HCT116 (cell line): ENCODE data around the gene ANKRD44. TPM values are rescaled to one million over a fixed set of nuclear protein-coding genes. Genes with fewer than 3 reads are reported as not detected.
"Not testable (repeated sequence)": the region's sequence is repeated elsewhere in the genome, so short reads cannot be mapped to it uniquely, and the experiment has no call there.

ENCODE experiments used
- ATAC-seq: fragments of 200-7000 bp; cut with Tn5 transposase; 2 replicates; pipeline ENCODE4 v1.9.1; 2020; ENCODE audit warnings: mild to moderate bottlenecking, moderate library complexity
- BruUV-seq: library from RNA; stranded (reverse); fragments of 400-500 nt; replicated peaks from 2 replicates; lab custom pipeline; 2021; lab: Mats Ljungman, UMichigan
- CTCF ChIA-PET: fragments of 300-600 bp; sonication (Branson Sonifier 250); formaldehyde crosslinking; loops from one replicate; lab custom pipeline; 2021; ENCODE audit warnings: antibody characterized with exemption; lab: Charles Lee
- POLR2A ChIA-PET: fragments of 300-600, 350-600 bp; sonication (Branson Sonifier 250); formaldehyde crosslinking; loops from one replicate; lab custom pipeline; 2021; ENCODE audit warnings: antibody characterized with exemption; lab: Charles Lee
- RAD21 ChIA-PET, 2 experiments: fragments of 300-600 bp; sonication (Branson Sonifier 250); formaldehyde crosslinking; loops; one replicate each; lab custom pipeline; 2023; ENCODE audit warnings: low total read pairs in 2 of 2; ENCODE audit not compliant: uncharacterized antibody in 2 of 2, unreplicated experiment in 2 of 2, low non-redundant PET in 1 of 2; lab: Charles Lee
- DNase-seq: peaks from one replicate; pipeline ENCODE4 v3.0.0-alpha.2; 2010; ENCODE audit warnings: low read depth, low spot score
- H2AFZ ChIP-seq: fragments of 200-600 bp; shearing (Covaris generic), sonication (generic); 2 replicates; pipeline ENCODE4 v1.6.1; 2017; ENCODE audit warnings: low read depth, mixed run types, mixed read lengths, antibody characterized with exemption, low read length; ENCODE audit not compliant: poor library complexity, severe bottlenecking
- H3K27ac ChIP-seq: 2 replicates; pipeline ENCODE4 v1.5.1; 2012; ENCODE audit warnings: low read depth, low read length
- H3K27me3 ChIP-seq: fragments of 200-600 bp; sonication (generic); 2 replicates; pipeline ENCODE4 v1.6.1; 2016; ENCODE audit warnings: mixed run types, low read length, mixed read lengths; ENCODE audit not compliant: insufficient read depth
- H3K36me3 ChIP-seq, 2 experiments: fragments of 200-500 bp in 1 of 2; fragments of 200-600 bp in 1 of 2; sonication (Bioruptor generic) in 1 of 2; sonication (generic) in 1 of 2; 2 replicates each; pipeline versions ENCODE4 v1.5.1 to v1.6.1; 2014 to 2016; ENCODE audit warnings: low read length in 2 of 2, inconsistent platforms in 1 of 2, mixed read lengths in 1 of 2, mixed run types in 1 of 2; ENCODE audit not compliant: insufficient read depth in 2 of 2, control insufficient read depth in 1 of 2
- H3K4me1 ChIP-seq, 2 experiments: fragments of 200-600 bp in 1 of 2; sonication (generic) in 1 of 2; 2 replicates each; pipeline versions ENCODE4 v1.5.1 to v1.6.1; 2012 to 2017; ENCODE audit warnings: low read length in 2 of 2, inconsistent platforms in 1 of 2, mild to moderate bottlenecking in 1 of 2, mixed read lengths in 1 of 2, mixed run types in 1 of 2, moderate library complexity in 1 of 2; ENCODE audit not compliant: insufficient read depth in 2 of 2, control insufficient read depth in 1 of 2
- H3K4me2 ChIP-seq: fragments of 200-600 bp; sonication (generic); 2 replicates; pipeline ENCODE4 v1.6.1; 2017; ENCODE audit warnings: mixed run types, low read length, mixed read lengths
- H3K4me3 ChIP-seq, 2 experiments: fragments of 200-600 bp in 1 of 2; sonication (generic) in 1 of 2; replicated peaks in 1 of 2; 2 replicates each; pipeline ENCODE4 v1.5.1; 2011 to 2016; ENCODE audit warnings: low read length in 2 of 2, control low read depth in 1 of 2, low read depth in 1 of 2, mild to moderate bottlenecking in 1 of 2, mixed read lengths in 1 of 2, mixed run types in 1 of 2
- H3K79me2 ChIP-seq: fragments of 200-600 bp; sonication (generic); 2 replicates; pipeline ENCODE4 v1.6.1; 2017; ENCODE audit warnings: mild to moderate bottlenecking, mixed run types, low read length, moderate library complexity, mixed read lengths; ENCODE audit not compliant: insufficient read depth
- H3K9ac ChIP-seq: fragments of 200-600 bp; sonication (generic); 2 replicates; pipeline ENCODE4 v1.6.1; 2016; ENCODE audit warnings: low read length, mixed read lengths
- H3K9me2 ChIP-seq: fragments of 200-600 bp; sonication (generic), shearing (Covaris generic); 2 replicates; pipeline ENCODE4 v1.6.1; 2017; ENCODE audit warnings: mixed run types, mild to moderate bottlenecking, moderate library complexity; ENCODE audit not compliant: insufficient read depth
- H3K9me3 ChIP-seq, 2 experiments: fragments of 200-500 bp in 1 of 2; fragments of 200-600 bp in 1 of 2; sonication (Bioruptor generic) in 1 of 2; sonication (generic) in 1 of 2; 2 replicates each; pipeline ENCODE4 v1.6.1; 2014 to 2017; ENCODE audit warnings: low read length in 2 of 2, mixed read lengths in 2 of 2, inconsistent platforms in 1 of 2, low read depth in 1 of 2, mild to moderate bottlenecking in 1 of 2, mixed run types in 1 of 2, moderate library complexity in 1 of 2; ENCODE audit not compliant: control insufficient read depth in 1 of 2, insufficient read depth in 1 of 2
- H4K20me1 ChIP-seq: fragments of 200-600 bp; sonication (generic), shearing (Covaris generic); 2 replicates; pipeline ENCODE4 v1.6.1; 2017; ENCODE audit warnings: mixed run types, mild to moderate bottlenecking, moderate library complexity; ENCODE audit not compliant: insufficient read depth
- ATF3 ChIP-seq: IDR thresholded peaks from 2 replicates; pipeline ENCODE4 v1.6.1; 2012
- CEBPB ChIP-seq: IDR thresholded peaks from 2 replicates; pipeline ENCODE4 v1.6.1; 2012; ENCODE audit warnings: low read depth
- CTCF ChIP-seq, 3 experiments: fragments of 200-600 bp in 1 of 3; sonication (generic) in 1 of 3; IDR thresholded peaks in 2 of 3; conservative IDR thresholded peaks in 1 of 3; 2 replicates each; pipeline ENCODE4 v1.5.1; 2012 to 2017; ENCODE audit warnings: low read depth in 2 of 3, low read length in 2 of 3, antibody characterized with exemption in 1 of 3, borderline replicate concordance in 1 of 3, control low read depth in 1 of 3, mild to moderate bottlenecking in 1 of 3, mixed read lengths in 1 of 3, mixed run types in 1 of 3, moderate library complexity in 1 of 3; ENCODE audit not compliant: insufficient read depth in 1 of 3
- ELF1 ChIP-seq: IDR thresholded peaks from 2 replicates; pipeline ENCODE4 v1.6.1; 2012; ENCODE audit warnings: low read depth, borderline replicate concordance
- EZH2 ChIP-seq: fragments of 200-600 bp; sonication (generic); IDR thresholded peaks from 2 replicates; pipeline ENCODE4 v1.6.1; 2017; ENCODE audit warnings: antibody characterized with exemption, mixed run types
- EZH2phosphoT487 ChIP-seq: fragments of 200-600 bp; IDR thresholded peaks from 2 replicates; pipeline ENCODE4 v1.6.1; 2018; ENCODE audit warnings: antibody characterized with exemption, borderline replicate concordance
- JUND ChIP-seq: IDR thresholded peaks from 2 replicates; pipeline ENCODE4 v1.6.1; 2012
- POLR2A ChIP-seq: IDR thresholded peaks from 2 replicates; pipeline ENCODE4 v1.7.0; 2011; ENCODE audit warnings: borderline replicate concordance; ENCODE audit not compliant: insufficient read depth, insufficient read length; ENCODE audit errors: extremely low read depth
- SIN3A ChIP-seq: IDR thresholded peaks from 2 replicates; pipeline ENCODE4 v1.6.1; 2012; ENCODE audit warnings: low read depth
- SP1 ChIP-seq: IDR thresholded peaks from 2 replicates; pipeline ENCODE4 v1.6.1; 2012; ENCODE audit warnings: low read depth
- SRF ChIP-seq: IDR thresholded peaks from 2 replicates; pipeline ENCODE4 v1.6.1; 2012; ENCODE audit warnings: low read depth
- YY1 ChIP-seq: IDR thresholded peaks from 2 replicates; pipeline ENCODE4 v1.6.1; 2011; ENCODE audit warnings: low read length, low read depth, moderate library complexity, mild to moderate bottlenecking; ENCODE audit not compliant: insufficient replicate concordance; ENCODE audit errors: extremely low read depth
- ZFX ChIP-seq: fragments of 450-650 bp; IDR thresholded peaks from 2 replicates; pipeline ENCODE4 v1.6.1; 2017
- ZNF274 ChIP-seq: fragments of 200-500 bp; sonication (Bioruptor generic); IDR thresholded peaks from 2 replicates; pipeline ENCODE4 v1.6.1; 2014; ENCODE audit warnings: mild to moderate bottlenecking, low read depth, low read length, inconsistent platforms
- intact Hi-C: fragments of 100-400 bp; cut with micrococcal nuclease; formaldehyde crosslinking; loops from 2 replicates; pipeline ENCODE4 v1.10.0; 2022
- total RNA-seq: library from RNA; stranded (reverse); gene quantifications from one replicate; pipeline ENCODE4 v1.2.1, GENCODE V29; 2021; ENCODE audit not compliant: unreplicated experiment
- TF ChIP-seq, protein P1 (sequence below): IDR thresholded peaks from 2 replicates; pipeline ENCODE4 v1.6.1; 2011; ENCODE audit warnings: mild to moderate bottlenecking, low read length, moderate library complexity; ENCODE audit not compliant: insufficient replicate concordance; ENCODE audit errors: extremely low read depth

Gene ANKRD44
- total RNA-seq, 1 experiment from 2014 or later, result 2.7 TPM

DNA sequence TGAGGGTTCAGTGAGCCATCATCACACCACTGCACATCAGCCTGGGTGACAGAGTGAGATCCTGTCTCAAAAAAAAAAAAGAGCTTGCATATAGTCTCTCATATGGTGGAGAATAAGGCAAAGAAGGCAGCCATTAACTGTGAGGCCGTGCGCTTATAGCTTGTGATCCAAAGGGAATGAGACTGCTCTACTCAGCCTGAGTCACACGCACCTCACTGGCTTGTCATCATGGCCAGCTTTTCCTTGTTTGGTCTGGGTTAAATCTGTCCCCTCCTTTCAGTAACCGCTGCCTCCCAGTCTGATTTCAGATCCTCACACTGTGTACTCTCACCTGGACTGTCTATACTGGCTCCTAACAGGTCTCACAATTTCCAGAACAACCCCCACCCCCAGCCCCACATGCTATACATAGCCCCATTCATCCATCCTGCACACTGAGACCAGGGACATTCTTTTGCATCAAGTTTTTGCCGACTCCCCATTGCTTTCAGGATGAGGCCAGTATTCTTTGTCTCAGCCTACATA lies 35.3 kb upstream of the ANKRD44 start:
- DNase-seq (no peak), ATAC-seq (no peak)
- Histone ChIP-seq H3K9me2 (no peaks in the 10 kb centered on the region), H3K4me2 (no peak overlapping the region), H3K4me3 (no peak overlapping the region), H3K79me2 (no peaks in the 10 kb centered on the region), H3K9me3 (no peaks in the 10 kb centered on the region), H3K27ac (no peak overlapping the region), H2AFZ (no peak overlapping the region), H3K4me1 (peaks cover 0 to 3% of the 10 kb centered on the region in 2 experiments; a peak in 1 of 4 replicates), H4K20me1 (no peaks in the 10 kb centered on the region), H3K9ac (no peak overlapping the region), H3K27me3 (no peaks in the 10 kb centered on the region), H3K36me3 (no peaks in the 10 kb centered on the region)
- intact Hi-C loops, result no loop called here
- ChIA-PET CTCF (no interaction called here), RAD21 (no interaction called here), POLR2A (no interaction called here)
- TF ChIP-seq EZH2phosphoT487 (no peak), ZNF274 (no peak), YY1 (no peak), EZH2 (no peak), SP1 (no peak), SRF (no peak), CEBPB (no peak), ZFX (no peak), SIN3A (no peak), CTCF (IDR thresholded peaks at IDR 0.05 in 2 of 3, conservative IDR thresholded peaks at IDR 0.05 in 1 of 3; ENCODE audit: borderline replicate concordance in 1 of 3, insufficient read depth in 1 of 3, low read depth in 2 of 3, low read length in 2 of 3) (no peak), POLR2A (no peak), ELF1 (no peak), JUND (no peak), ATF3 (no peak)
- TF ChIP-seq, protein P1, sequence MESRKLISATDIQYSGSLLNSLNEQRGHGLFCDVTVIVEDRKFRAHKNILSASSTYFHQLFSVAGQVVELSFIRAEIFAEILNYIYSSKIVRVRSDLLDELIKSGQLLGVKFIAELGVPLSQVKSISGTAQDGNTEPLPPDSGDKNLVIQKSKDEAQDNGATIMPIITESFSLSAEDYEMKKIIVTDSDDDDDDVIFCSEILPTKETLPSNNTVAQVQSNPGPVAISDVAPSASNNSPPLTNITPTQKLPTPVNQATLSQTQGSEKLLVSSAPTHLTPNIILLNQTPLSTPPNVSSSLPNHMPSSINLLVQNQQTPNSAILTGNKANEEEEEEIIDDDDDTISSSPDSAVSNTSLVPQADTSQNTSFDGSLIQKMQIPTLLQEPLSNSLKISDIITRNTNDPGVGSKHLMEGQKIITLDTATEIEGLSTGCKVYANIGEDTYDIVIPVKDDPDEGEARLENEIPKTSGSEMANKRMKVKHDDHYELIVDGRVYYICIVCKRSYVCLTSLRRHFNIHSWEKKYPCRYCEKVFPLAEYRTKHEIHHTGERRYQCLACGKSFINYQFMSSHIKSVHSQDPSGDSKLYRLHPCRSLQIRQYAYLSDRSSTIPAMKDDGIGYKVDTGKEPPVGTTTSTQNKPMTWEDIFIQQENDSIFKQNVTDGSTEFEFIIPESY, result no peak
- no TSS peak for BruUV-seq

- H3K9me2 ChIP-seq, RAD21 ChIA-PET, H3K4me1 ChIP-seq, H3K79me2 ChIP-seq, H3K4me3 ChIP-seq, intact Hi-C loops, H3K9me3 ChIP-seq, H3K27me3 ChIP-seq, H3K4me2 ChIP-seq, H3K9ac ChIP-seq, H3K27ac ChIP-seq, CTCF ChIA-PET, DNase-seq, H3K36me3 ChIP-seq, POLR2A ChIA-PET, H2AFZ ChIP-seq, ATAC-seq, BruUV-seq, H4K20me1 ChIP-seq: not testable (repeated sequence)
These were observed 33.4 kb upstream of the ANKRD44 start for GRCh38 chr2:197343968-197344367.
